WTC11 (cell line): ENCODE measurements around the gene RAD9B. TPM values are rescaled to one million over a fixed set of nuclear protein-coding genes. Genes with fewer than 3 reads are reported as not detected.

Source experiments
- ATAC-seq: fragments of 200-7000 bp; cut with Tn5 transposase; 2 replicates; pipeline ENCODE4 v1.10.0; 2021; ENCODE audit warnings: mild to moderate bottlenecking, moderate library complexity
- CTCF ChIA-PET: fragments of 300-600 bp; sonication (Branson Sonifier 250); formaldehyde crosslinking; loops from one replicate; lab custom pipeline; 2021; ENCODE audit warnings: antibody characterized with exemption; lab: Charles Lee
- POLR2A ChIA-PET: fragments of 350-600 bp; sonication (Branson Sonifier 250); formaldehyde crosslinking; loops from one replicate; lab custom pipeline; 2021; ENCODE audit warnings: antibody characterized with exemption; lab: Charles Lee
- DNase-seq: peaks from one replicate; pipeline ENCODE4 v3.0.0; 2021; ENCODE audit warnings: low spot score
- H3K27ac Mint-ChIP-seq: 2 replicates; pipeline ENCODE4 v1.8.0; 2021; ENCODE audit warnings: mixed read lengths
- H3K27me3 Mint-ChIP-seq: 2 replicates; pipeline ENCODE4 v1.8.0; 2021; ENCODE audit warnings: low read depth, mild to moderate bottlenecking, moderate library complexity, mixed read lengths
- H3K36me3 Mint-ChIP-seq: 2 replicates; pipeline ENCODE4 v1.8.0; 2021; ENCODE audit warnings: mixed read lengths
- H3K4me1 Mint-ChIP-seq: 2 replicates; pipeline ENCODE4 v1.8.0; 2022; ENCODE audit warnings: mixed read lengths
- H3K4me3 Mint-ChIP-seq: 2 replicates; pipeline ENCODE4 v1.8.0; 2021; ENCODE audit warnings: mild to moderate bottlenecking, moderate library complexity, mixed read lengths
- H3K9me3 Mint-ChIP-seq: 2 replicates; pipeline ENCODE4 v1.8.0; 2021; ENCODE audit warnings: mixed read lengths
- CDX4 ChIP-seq: fragments of 250-450 bp; sonication (Bioruptor Pico); IDR thresholded peaks from 2 replicates; pipeline ENCODE4 v1.9.0; 2021; ENCODE audit warnings: moderate library complexity, mild to moderate bottlenecking, inconsistent platforms, borderline replicate concordance
- CREB1 ChIP-seq: sonication (generic); formaldehyde crosslinking; IDR thresholded peaks from 2 replicates; pipeline ENCODE4 v1.8.0; 2023; ENCODE audit warnings: mild to moderate bottlenecking, missing genetic modification reagents
- ELF4 ChIP-seq: sonication (generic); formaldehyde crosslinking; IDR thresholded peaks from 2 replicates; pipeline ENCODE4 v1.8.1; 2022; ENCODE audit warnings: low read depth, mild to moderate bottlenecking, moderate library complexity, missing genetic modification reagents
- EMX1 ChIP-seq: fragments of 250-450 bp; sonication (Bioruptor Pico); IDR thresholded peaks from 2 replicates; pipeline ENCODE4 v1.8.0; 2021; ENCODE audit warnings: mild to moderate bottlenecking
- ESRRA ChIP-seq: sonication (generic); formaldehyde crosslinking; IDR thresholded peaks from 2 replicates; pipeline ENCODE4 v1.8.1; 2022; ENCODE audit warnings: mild to moderate bottlenecking, missing genetic modification reagents, borderline replicate concordance
- FOXJ3 ChIP-seq: sonication (generic); formaldehyde crosslinking; IDR thresholded peaks from 2 replicates; pipeline ENCODE4 v1.9.0; 2021; ENCODE audit warnings: missing genetic modification reagents, mild to moderate bottlenecking, borderline replicate concordance
- FOXK1 ChIP-seq: sonication (generic); formaldehyde crosslinking; IDR thresholded peaks from 2 replicates; pipeline ENCODE4 v1.8.0; 2022; ENCODE audit warnings: mild to moderate bottlenecking, moderate library complexity, missing genetic modification reagents
- FOXP1 ChIP-seq: sonication (generic); formaldehyde crosslinking; IDR thresholded peaks from 2 replicates; pipeline ENCODE4 v1.8.0; 2022; ENCODE audit warnings: missing genetic modification reagents, mild to moderate bottlenecking, moderate library complexity, borderline replicate concordance
- KAT7 ChIP-seq: sonication (generic); formaldehyde crosslinking; IDR thresholded peaks from 2 replicates; pipeline ENCODE4 v1.8.1; 2023; ENCODE audit warnings: missing genetic modification reagents, mild to moderate bottlenecking, borderline replicate concordance
- NR1H2 ChIP-seq: sonication (generic); formaldehyde crosslinking; IDR thresholded peaks from 2 replicates; pipeline ENCODE4 v1.9.0; 2021; ENCODE audit warnings: mild to moderate bottlenecking, moderate library complexity, missing genetic modification reagents
- RELA ChIP-seq: sonication (generic); formaldehyde crosslinking; IDR thresholded peaks from 2 replicates; pipeline ENCODE4 v1.8.1; 2022; ENCODE audit warnings: missing genetic modification reagents, mild to moderate bottlenecking, borderline replicate concordance
- SMAD4 ChIP-seq: sonication (generic); formaldehyde crosslinking; IDR thresholded peaks from 2 replicates; pipeline ENCODE4 v1.8.0; 2022; ENCODE audit warnings: mild to moderate bottlenecking, missing genetic modification reagents
- TEAD1 ChIP-seq: sonication (generic); formaldehyde crosslinking; IDR thresholded peaks from 2 replicates; pipeline ENCODE4 v1.8.0; 2022; ENCODE audit warnings: mild to moderate bottlenecking, missing genetic modification reagents
- TEAD4 ChIP-seq: sonication (generic); formaldehyde crosslinking; IDR thresholded peaks from 2 replicates; pipeline ENCODE4 v1.8.0; 2022; ENCODE audit warnings: mild to moderate bottlenecking, missing genetic modification reagents
- ZBTB21 ChIP-seq: sonication (generic); formaldehyde crosslinking; IDR thresholded peaks from 2 replicates; pipeline ENCODE4 v1.8.1; 2023; ENCODE audit warnings: mild to moderate bottlenecking, missing genetic modification reagents, borderline replicate concordance
- ZMAT4 ChIP-seq: fragments of 250-450 bp; sonication (Bioruptor Pico); IDR thresholded peaks from 2 replicates; pipeline ENCODE4 v1.9.0; 2021; ENCODE audit warnings: mild to moderate bottlenecking
- ZNF317 ChIP-seq: sonication (generic); formaldehyde crosslinking; IDR thresholded peaks from 2 replicates; pipeline ENCODE4 v1.8.1; 2023; ENCODE audit warnings: low read depth, mild to moderate bottlenecking, moderate library complexity, missing genetic modification reagents, borderline replicate concordance
- ZNF423 ChIP-seq: fragments of 250-450 bp; sonication (Bioruptor Pico); IDR thresholded peaks from 2 replicates; pipeline ENCODE4 v2.1.2; 2022; ENCODE audit warnings: mild to moderate bottlenecking, moderate library complexity
- ZNF512 ChIP-seq: sonication (generic); formaldehyde crosslinking; IDR thresholded peaks from 2 replicates; pipeline ENCODE4 v1.8.1; 2022; ENCODE audit warnings: missing genetic modification reagents, borderline replicate concordance
- ZNF671 ChIP-seq: fragments of 250-450 bp; sonication (Bioruptor Pico); IDR thresholded peaks from 2 replicates; pipeline ENCODE4 v1.8.0; 2021; ENCODE audit warnings: mild to moderate bottlenecking
- ZSCAN18 ChIP-seq: fragments of 250-450 bp; sonication (Bioruptor Pico); IDR thresholded peaks from 2 replicates; pipeline ENCODE4 v2.1.2; 2022; ENCODE audit warnings: mild to moderate bottlenecking, moderate library complexity
- total RNA-seq: library from RNA; stranded (reverse); gene quantifications from 3 replicates; pipeline ENCODE4 v1.2.3, GENCODE V29; 2021

Gene RAD9B
- total RNA-seq, 1 experiment from 2014 or later: 0.09 TPM

- Mint-ChIP-seq H3K27me3 (no peaks in the 10 kb centered on the region), H3K9me3 (no peaks in the 10 kb centered on the region), H3K27ac (no peak overlapping the region), H3K4me3 (no peak overlapping the region), H3K4me1 (peaks cover 9% of the 10 kb centered on the region), H3K36me3 (peaks cover 29% of the 10 kb centered on the region)
- CTCF ChIA-PET: interaction anchor here (0.8 kb wide), 1 partner anchor 62 kb away, joined by 3 read pairs; no protein-coding TSS in a partner anchor
- TF ChIP-seq ZNF317: no peak
- TF ChIP-seq NR1H2 (CRISPR knock-in tag): no peak
- no peak for TF ChIP-seq SMAD4 (CRISPR knock-in tag)
- TF ChIP-seq FOXJ3 (CRISPR knock-in tag): no peak
- TF ChIP-seq CREB1 (CRISPR knock-in tag): no peak
- TF ChIP-seq ZNF512 (CRISPR knock-in tag): no peak
- TF ChIP-seq ESRRA (CRISPR knock-in tag): no peak
- TF ChIP-seq EMX1 (CRISPR knock-in tag): no peak
- TF ChIP-seq FOXP1: no peak
- TF ChIP-seq ZBTB21 (CRISPR knock-in tag): no peak
- TF ChIP-seq ZNF423 (CRISPR knock-in tag): no peak
- no peak for TF ChIP-seq ZMAT4 (CRISPR knock-in tag)
- no peak for TF ChIP-seq ZNF671 (CRISPR knock-in tag)
- TF ChIP-seq FOXK1 (CRISPR knock-in tag): no peak
- no peak for ATAC-seq
- DNase-seq: no peak
- POLR2A ChIA-PET: no interaction called here
These were observed 35.7 kb downstream of the RAD9B start for GRCh38 chr12:110537605-110538409.

- Mint-ChIP-seq H3K4me3 (no peak overlapping the region), H3K4me1 (peaks cover 5% of the 10 kb centered on the region; the same call in 1 of the 2 replicates), H3K36me3 (peaks cover 38% of the 10 kb centered on the region), H3K9me3 (no peaks in the 10 kb centered on the region), H3K27me3 (no peaks in the 10 kb centered on the region)
- no peak for DNase-seq
- POLR2A ChIA-PET: no interaction called here
- CTCF ChIA-PET: interaction anchor here (0.5 to 0.8 kb wide), 2 partner anchors 17 to 61 kb away, joined by 3 read pairs; no protein-coding TSS in a partner anchor
- no peak for ATAC-seq
- TF ChIP-seq ZSCAN18 (CRISPR knock-in tag): no peak
- TF ChIP-seq TEAD4: no peak
- no peak for TF ChIP-seq KAT7 (CRISPR knock-in tag)
- TF ChIP-seq ZNF671 (CRISPR knock-in tag): no peak
- TF ChIP-seq TEAD1 (CRISPR knock-in tag): no peak
- no peak for TF ChIP-seq ZNF512 (CRISPR knock-in tag)
- no peak for TF ChIP-seq RELA (CRISPR knock-in tag)
- TF ChIP-seq CDX4: no peak
- no peak for TF ChIP-seq ELF4 (CRISPR knock-in tag)
- TF ChIP-seq, all 79 proteins: peak for 0
- H3K27ac Mint-ChIP-seq: no peak overlapping the region; the same call in 1 of the 2 replicates
These were observed 36.9 kb downstream of the RAD9B start for GRCh38 chr12:110538869-110539622.
